Right lobe of liver (tissue), 6 donors: ENCODE data around the gene PSMG3. TPM values are rescaled to one million over a fixed set of nuclear protein-coding genes. Genes with fewer than 3 reads are reported as not detected.
"Not testable (repeated sequence)": the region's sequence is repeated elsewhere in the genome, so short reads cannot be mapped to it uniquely, and the experiment has no call there.

Experiments
- ATAC-seq, 4 donors: fragments of 200-7000 bp; cut with Tn5 transposase; one replicate each; pipeline ENCODE4 v1.9.1; 2020; ENCODE audit warnings: mild to moderate bottlenecking in 4 of 4, moderate library complexity in 4 of 4
- DNase-seq, 3 donors: peaks; one replicate each; pipeline ENCODE4 v3.0.0-alpha.2; 2020
- H3K27ac ChIP-seq, 3 donors: fragments of 200-600 bp; one replicate each; pipeline ENCODE4 v1.8.0; 2022
- H3K27me3 ChIP-seq, 2 donors: fragments of 200-600 bp; one replicate each; pipeline ENCODE4 v1.8.0; 2022
- H3K36me3 ChIP-seq, 4 donors: fragments of 200-600 bp; sonication (generic) in 1 of 4; one replicate each; pipeline versions ENCODE4 v1.5.1 to v1.8.0; 2017 to 2022; ENCODE audit warnings: control low read depth in 1 of 4
- H3K4me1 ChIP-seq, 4 donors: fragments of 200-600 bp; sonication (generic) in 1 of 4; one replicate each; pipeline versions ENCODE4 v1.5.1 to v1.8.0; 2017 to 2022; ENCODE audit warnings: control low read depth in 1 of 4
- H3K4me3 ChIP-seq, 3 donors: fragments of 200-600 bp; one replicate each; pipeline ENCODE4 v1.8.0; 2022
- H3K9me3 ChIP-seq, 4 donors: fragments of 200-600 bp; sonication (generic) in 1 of 4; one replicate each; pipeline versions ENCODE4 v1.5.1 to v1.8.0; 2017 to 2022; ENCODE audit warnings: control low read depth in 1 of 4
- CTCF ChIP-seq, 4 donors: fragments of 200-600 bp in 3 of 4; fragments of 450-650 bp in 1 of 4; IDR thresholded peaks; one replicate each; pipeline versions ENCODE4 v1.5.1 to v1.8.0; 2016 to 2022; ENCODE audit warnings: antibody characterized with exemption in 4 of 4, mild to moderate bottlenecking in 2 of 4
- POLR2A ChIP-seq: fragments of 450-650 bp; IDR thresholded peaks from one replicate; pipeline ENCODE4 v1.6.1; 2017; ENCODE audit warnings: antibody characterized with exemption, mild to moderate bottlenecking
- WGBS: methylation state at CpG from one replicate; pipeline ENCODE4 v1.1.6; 2018; ENCODE audit warnings: low coverage, low lambda C conversion rate; ENCODE audit not compliant: insufficient coverage; ENCODE audit errors: missing lambda C conversion rate; 5-methylcytosine and 5-hydroxymethylcytosine counted together
- intact Hi-C, 2 donors: fragments of 100-400 bp; cut with DNase I; formaldehyde crosslinking; loops; one replicate each; pipeline versions ENCODE4 v1.11.2 to v1.14.1; 2022
- total RNA-seq, 6 experiments: library from RNA; depleted of rRNA in 2 of 6; stranded (reverse); fragments of >200 nt in 2 of 6; fragmentation: NEBNext Ultra II Directional in 3 of 6; extraction: Animal tissue kit (Norgen Biotek cat#: 25700) in 3 of 6; gene quantifications; one replicate each; pipeline versions ENCODE4 v1.1.0 to v1.2.4, GENCODE V29; 2016 to 2023
- donor health status: DM: no; HTN: yes; CAD: no.
- donor health status: DM: no; HTN: no; CAD: no.
- donor health status: DM: no; HTN: no; CAD: no.
- donor health status: DM: no; HTN: yes; CAD: no.
- donor health status: DM: no; HTN: yes; CAD: no.

PSMG3 gene
- total RNA-seq, 6 experiments from 2014 or later = 7.6 to 28.1 (median 9.2) TPM

GRCh38 chr7:1586126-1586826 lies 16.4 kb upstream of the PSMG3 start:
- intact Hi-C loops = loop anchor here (10.0 kb wide), 1 partner anchor 619 kb away; no protein-coding TSS in a partner anchor
- DNase-seq (no peak), ATAC-seq (no peak)
- no peaks in the 10 kb centered on the region for H3K4me1 ChIP-seq
- no peak overlapping the region for H3K4me3 ChIP-seq
- TF ChIP-seq CTCF (IDR thresholded peaks at IDR 0.05) = no peak
- no peak for TF ChIP-seq POLR2A
- no peak overlapping the region for H3K27ac ChIP-seq
- 92% methylated on average over 14 of the region's 34 CpGs for WGBS
- peaks cover 0 to 3% (median 0%) of the 10 kb centered on the region in 4 donors for H3K9me3 ChIP-seq
- H3K27me3 ChIP-seq = no peaks in the 10 kb centered on the region
- H3K36me3 ChIP-seq = no peaks in the 10 kb centered on the region

- peaks cover 0 to 3% (median 0%) of the 10 kb centered on the region in 4 donors for H3K9me3 ChIP-seq
- no peak overlapping the region for H3K4me3 ChIP-seq
- H3K27ac ChIP-seq = no peak overlapping the region
- 73% methylated on average over 2 of the region's 37 CpGs for WGBS
- H3K27me3 ChIP-seq = no peaks in the 10 kb centered on the region
- intact Hi-C loops = loop anchor here (10.0 kb wide), 1 partner anchor 619 kb away; no protein-coding TSS in a partner anchor
- ATAC-seq = no peak
- TF ChIP-seq POLR2A = no peak
- TF ChIP-seq CTCF (IDR thresholded peaks at IDR 0.05) = no peak
- no peaks in the 10 kb centered on the region for H3K36me3 ChIP-seq
- DNase-seq = no peak
- H3K4me1 ChIP-seq = no peaks in the 10 kb centered on the region
These were observed 15.5 kb upstream of the PSMG3 start for GRCh38 chr7:1585142-1585981.

- DNase-seq = no peak
- intact Hi-C loops = loop anchor here (10.0 kb wide), 1 partner anchor 620 kb away; no protein-coding TSS in a partner anchor
These were observed 14.9 kb upstream of the PSMG3 start for GRCh38 chr7:1584700-1585099.

GRCh38 chr7:1583241-1583930 lies 13.6 kb upstream of the PSMG3 start:
- intact Hi-C loops = loop anchor here (10.0 kb wide), 1 partner anchor 621 kb away; no protein-coding TSS in a partner anchor
- 85% methylated on average over 19 of the region's 19 CpGs for WGBS

More at GRCh38 chr7:1584700-1585099, 14.9 kb upstream of the PSMG3 start:
- no peaks in the 10 kb centered on the region for H3K27me3 ChIP-seq
- peaks cover 0 to 3% (median 0%) of the 10 kb centered on the region in 4 donors for H3K9me3 ChIP-seq
- 89% methylated on average over 9 of the region's 18 CpGs for WGBS
- ATAC-seq = no peak
- no peaks in the 10 kb centered on the region for H3K4me1 ChIP-seq
- H3K36me3 ChIP-seq = no peaks in the 10 kb centered on the region
- TF ChIP-seq CTCF (IDR thresholded peaks at IDR 0.05) (no peak), POLR2A (no peak)
- no peak overlapping the region for H3K4me3 ChIP-seq
- no peak overlapping the region for H3K27ac ChIP-seq

More at GRCh38 chr7:1583241-1583930, 13.6 kb upstream of the PSMG3 start:
- not testable (repeated sequence) for H3K36me3 ChIP-seq, H3K4me3 ChIP-seq, H3K9me3 ChIP-seq, DNase-seq, ATAC-seq, H3K4me1 ChIP-seq, H3K27me3 ChIP-seq, H3K27ac ChIP-seq
